Gastrocnemius medialis (tissue), 4 donors: ENCODE results near the gene MYCN.

Experiments used
- POLR2A ChIP-seq, 2 donors: fragments of 450-650 bp; IDR thresholded peaks; one replicate each; pipeline ENCODE4 v1.6.1; 2017; ENCODE audit warnings: antibody characterized with exemption in 2 of 2, mild to moderate bottlenecking in 2 of 2, moderate library complexity in 2 of 2
- TF ChIP-seq, protein P1 (sequence below), 5 experiments: fragments of 450-650 bp in 3 of 5; fragments of 200-600 bp in 2 of 5; sonication (generic) in 2 of 5; IDR thresholded peaks in 4 of 5; conservative IDR thresholded peaks in 1 of 5; 1 replicate in 4 of 5; 2 replicates in 1 of 5; pipeline ENCODE4 v1.5.1; 2016 to 2019; ENCODE audit warnings: antibody characterized with exemption in 5 of 5, mild to moderate bottlenecking in 3 of 5, moderate library complexity in 3 of 5

DNA sequence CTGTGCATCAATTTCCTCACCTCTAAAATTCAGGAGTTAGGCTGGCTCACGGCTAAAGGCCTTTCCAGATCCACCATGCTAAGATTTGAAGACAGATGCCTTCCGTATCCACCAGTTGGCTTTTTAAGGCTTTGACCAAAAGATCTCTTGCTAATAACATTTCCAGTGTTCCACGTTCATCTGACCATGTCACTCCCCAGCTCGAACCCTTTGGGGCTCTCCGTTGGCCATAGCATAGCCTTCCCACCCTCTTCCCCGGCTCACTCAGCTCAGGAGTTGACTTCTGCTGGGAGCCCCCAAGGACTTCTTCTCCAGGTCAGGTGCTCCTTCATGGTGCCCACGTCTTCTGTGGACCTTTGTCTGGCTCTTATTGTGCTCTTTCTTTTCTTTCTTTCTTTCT, 53.3 kb downstream of the MYCN start:
- TF ChIP-seq, protein P1, sequence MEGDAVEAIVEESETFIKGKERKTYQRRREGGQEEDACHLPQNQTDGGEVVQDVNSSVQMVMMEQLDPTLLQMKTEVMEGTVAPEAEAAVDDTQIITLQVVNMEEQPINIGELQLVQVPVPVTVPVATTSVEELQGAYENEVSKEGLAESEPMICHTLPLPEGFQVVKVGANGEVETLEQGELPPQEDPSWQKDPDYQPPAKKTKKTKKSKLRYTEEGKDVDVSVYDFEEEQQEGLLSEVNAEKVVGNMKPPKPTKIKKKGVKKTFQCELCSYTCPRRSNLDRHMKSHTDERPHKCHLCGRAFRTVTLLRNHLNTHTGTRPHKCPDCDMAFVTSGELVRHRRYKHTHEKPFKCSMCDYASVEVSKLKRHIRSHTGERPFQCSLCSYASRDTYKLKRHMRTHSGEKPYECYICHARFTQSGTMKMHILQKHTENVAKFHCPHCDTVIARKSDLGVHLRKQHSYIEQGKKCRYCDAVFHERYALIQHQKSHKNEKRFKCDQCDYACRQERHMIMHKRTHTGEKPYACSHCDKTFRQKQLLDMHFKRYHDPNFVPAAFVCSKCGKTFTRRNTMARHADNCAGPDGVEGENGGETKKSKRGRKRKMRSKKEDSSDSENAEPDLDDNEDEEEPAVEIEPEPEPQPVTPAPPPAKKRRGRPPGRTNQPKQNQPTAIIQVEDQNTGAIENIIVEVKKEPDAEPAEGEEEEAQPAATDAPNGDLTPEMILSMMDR (IDR thresholded peaks at IDR 0.05 in 4 of 5, conservative IDR thresholded peaks at IDR 0.05 in 1 of 5): no peak
- no peak for TF ChIP-seq POLR2A (IDR thresholded peaks at IDR 0.05)
